ENCODE data around the gene POLR2H. TPM values are rescaled to one million over a fixed set of nuclear protein-coding genes. Genes with fewer than 3 reads are reported as not detected.

POLR2H gene
- total and polyA plus RNA-seq, 2 of the 4 experiments (the other 2 are of a cell fraction) = 47.7 to 130 TPM

Small RNA genes lying within 50 kb of the gene (microRNA-seq; reads per million reads assigned to microRNA genes)
- 2,112 reads per million, percentile 95 among the genes with 10 or more reads in this experiment for gene SNORD66 (ENCODE audit: insufficient read depth, insufficient read length)

Small RNA genes lying within 50 kb of the gene (small RNA-seq; reads per million reads assigned to genes)
- 101 to 3,521 (median 750) reads per million in 5 experiments for gene SNORD66

Other genes starting within 250 kb of the POLR2H start
- 32.5 and 37.6 TPM in 2 replicates for gene EIF2B5, start 226.4 kb upstream of the POLR2H start, total RNA-seq (2012; rRNA removed)
- gene EIF2B5, start 226.4 kb upstream of the POLR2H start, polyA plus RNA-seq (2012; rRNA removed) = 29.5 and 31.7 TPM in 2 replicates
- gene DVL3, start 206.3 kb upstream of the POLR2H start, total RNA-seq (2012; rRNA removed) = 23.3 and 24.2 TPM in 2 replicates
- gene DVL3, start 206.3 kb upstream of the POLR2H start, polyA plus RNA-seq (2012; rRNA removed) = 40.4 and 41.2 TPM in 2 replicates
- 855 and 876 TPM in 2 replicates for gene AP2M1, start 186.9 kb upstream of the POLR2H start, total RNA-seq (2012; rRNA removed)
- 1,065 and 1,068 TPM in 2 replicates for gene AP2M1, start 186.9 kb upstream of the POLR2H start, polyA plus RNA-seq (2012; rRNA removed)
- gene ABCF3, start 175.5 kb upstream of the POLR2H start, total RNA-seq (2012; rRNA removed) = 35.0 and 36.9 TPM in 2 replicates
- 58.3 and 59.2 TPM in 2 replicates for gene ABCF3, start 175.5 kb upstream of the POLR2H start, polyA plus RNA-seq (2012; rRNA removed)
- not detected in 2 replicates for gene VWA5B2, start 132.1 kb upstream of the POLR2H start, total RNA-seq (2012; rRNA removed)
- gene VWA5B2, start 132.1 kb upstream of the POLR2H start, polyA plus RNA-seq (2012; rRNA removed) = not detected in 2 replicates
- 19.2 and 19.5 TPM in 2 replicates for gene ALG3, start 112.7 kb upstream of the POLR2H start, total RNA-seq (2012; rRNA removed)
- 52.6 and 55.5 TPM in 2 replicates for gene ALG3, start 112.7 kb upstream of the POLR2H start, polyA plus RNA-seq (2012; rRNA removed)
- 2.8 and 2.9 TPM in 2 replicates for gene EEF1AKMT4, start 112.0 kb upstream of the POLR2H start, total RNA-seq (2012; rRNA removed)
- 3.6 and 5.3 TPM in 2 replicates for gene EEF1AKMT4, start 112.0 kb upstream of the POLR2H start, polyA plus RNA-seq (2012; rRNA removed)
- not detected in 2 replicates for gene CAMK2N2, start 100.2 kb upstream of the POLR2H start, total RNA-seq (2012; rRNA removed)
- gene CAMK2N2, start 100.2 kb upstream of the POLR2H start, polyA plus RNA-seq (2012; rRNA removed) = 0.29 and 0.34 TPM in 2 replicates
- gene ECE2, start 85.7 kb upstream of the POLR2H start, total RNA-seq (2012; rRNA removed) = not detected in 2 replicates
- not detected in 2 replicates for gene ECE2, start 85.7 kb upstream of the POLR2H start, polyA plus RNA-seq (2012; rRNA removed)
- 697 and 872 TPM in 2 replicates for gene PSMD2, start 62.5 kb upstream of the POLR2H start, total RNA-seq (2012; rRNA removed)
- 474 and 514 TPM in 2 replicates for gene PSMD2, start 62.5 kb upstream of the POLR2H start, polyA plus RNA-seq (2012; rRNA removed)
- gene EIF4G1, start 47.1 kb upstream of the POLR2H start, total RNA-seq (2012; rRNA removed) = 225 TPM in 2 replicates
- gene EIF4G1, start 47.1 kb upstream of the POLR2H start, polyA plus RNA-seq (2012; rRNA removed) = 274 and 300 TPM in 2 replicates
- 9.7 and 10.8 TPM in 2 replicates for gene FAM131A, start 24.1 kb upstream of the POLR2H start, total RNA-seq (2012; rRNA removed)
- 16.5 and 19.5 TPM in 2 replicates for gene FAM131A, start 24.1 kb upstream of the POLR2H start, polyA plus RNA-seq (2012; rRNA removed)
- gene CLCN2, start 105 bp upstream of the POLR2H start, total RNA-seq (2012; rRNA removed) = 1.9 and 2.9 TPM in 2 replicates
- gene CLCN2, start 105 bp upstream of the POLR2H start, polyA plus RNA-seq (2012; rRNA removed) = 5.7 and 5.8 TPM in 2 replicates
- not detected in 2 replicates for gene THPO, start 16.5 kb downstream of the POLR2H start, total RNA-seq (2012; rRNA removed)
- not detected in 2 replicates for gene THPO, start 16.5 kb downstream of the POLR2H start, polyA plus RNA-seq (2012; rRNA removed)
- gene CHRD, start 18.3 kb downstream of the POLR2H start, total RNA-seq (2012; rRNA removed) = under 0.01 TPM in 1 of 2 replicates, not detected in the other
- gene CHRD, start 18.3 kb downstream of the POLR2H start, polyA plus RNA-seq (2012; rRNA removed) = 0.09 TPM in 2 replicates
- gene EPHB3, start 200.1 kb downstream of the POLR2H start, total RNA-seq (2012; rRNA removed) = 0.72 and 0.83 TPM in 2 replicates
- 2.2 and 2.9 TPM in 2 replicates for gene EPHB3, start 200.1 kb downstream of the POLR2H start, polyA plus RNA-seq (2012; rRNA removed)

Data from IMR-90 (cell line).